ENCODE measurements around the gene ZSCAN5A. TPM values are rescaled to one million over a fixed set of nuclear protein-coding genes. Genes with fewer than 3 reads are reported as not detected.
A peak's percentile ranks its signal among the peaks of the same experiment; 100 is the strongest.
"Not testable (repeated sequence)": the region's sequence is repeated elsewhere in the genome, so short reads cannot be mapped to it uniquely, and the experiment has no call there.

Gene ZSCAN5A
- total RNA-seq, 1 donor from 2014 or later = 13.3 TPM

DNA sequence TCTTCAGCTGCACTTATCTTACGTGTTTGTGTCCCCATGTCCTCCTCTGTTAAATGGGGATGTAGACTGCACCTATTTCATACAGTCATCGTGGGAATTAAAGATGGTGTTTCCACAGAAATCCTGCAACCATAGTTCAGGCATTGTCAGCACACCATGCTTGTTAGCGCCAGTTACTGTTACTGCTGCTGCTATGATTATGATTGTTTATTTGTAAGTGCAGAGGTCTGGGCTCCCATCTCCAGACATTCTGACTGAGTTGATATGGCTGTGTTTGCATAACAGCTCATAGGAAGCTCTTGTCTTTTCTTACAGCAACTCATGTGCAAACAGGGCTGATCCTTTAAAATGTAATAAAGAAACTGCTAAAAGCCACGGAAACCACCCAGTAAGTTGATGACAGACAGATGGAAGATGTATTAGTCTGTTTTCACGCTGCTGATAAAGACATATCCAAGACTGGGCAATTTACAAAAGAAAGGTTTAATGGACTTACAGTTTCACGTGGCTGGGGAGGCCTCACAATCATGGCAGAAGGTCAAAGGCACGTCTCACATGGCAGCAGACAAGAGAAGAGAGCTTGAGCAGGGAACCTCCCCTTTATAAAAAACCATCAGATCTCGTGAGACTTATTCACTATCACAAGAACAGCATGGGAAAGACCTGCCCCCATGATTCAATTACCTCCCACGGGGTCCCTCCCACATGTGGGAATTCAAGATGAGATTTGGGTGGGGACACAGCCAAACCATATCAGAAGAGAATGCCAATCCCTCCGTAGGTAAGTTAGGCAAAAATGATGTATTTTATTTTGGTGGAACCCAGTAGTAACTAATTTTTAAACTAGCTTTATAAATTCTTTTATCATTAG is 1.6 kb downstream of the ZSCAN5A start:
- Histone ChIP-seq H3K27me3 (no peaks in the 10 kb centered on the region), H3K4me3 (no peak overlapping the region), H3K4me1 (peaks cover 0 to 6% of the 10 kb centered on the region in 2 donors), H3K36me3 (no peaks in the 10 kb centered on the region), H3K27ac (no peak overlapping the region), H3K9me3 (no peaks in the 10 kb centered on the region)
- intact Hi-C loops (cut with DNase I) = loop anchor here (10.0 kb wide), 5 partner anchors 522 to 1868 kb away; partner anchors contain the start of genes LENG8, UBE2S, ZIK1 and ZNF329
- TF ChIP-seq, protein P1, sequence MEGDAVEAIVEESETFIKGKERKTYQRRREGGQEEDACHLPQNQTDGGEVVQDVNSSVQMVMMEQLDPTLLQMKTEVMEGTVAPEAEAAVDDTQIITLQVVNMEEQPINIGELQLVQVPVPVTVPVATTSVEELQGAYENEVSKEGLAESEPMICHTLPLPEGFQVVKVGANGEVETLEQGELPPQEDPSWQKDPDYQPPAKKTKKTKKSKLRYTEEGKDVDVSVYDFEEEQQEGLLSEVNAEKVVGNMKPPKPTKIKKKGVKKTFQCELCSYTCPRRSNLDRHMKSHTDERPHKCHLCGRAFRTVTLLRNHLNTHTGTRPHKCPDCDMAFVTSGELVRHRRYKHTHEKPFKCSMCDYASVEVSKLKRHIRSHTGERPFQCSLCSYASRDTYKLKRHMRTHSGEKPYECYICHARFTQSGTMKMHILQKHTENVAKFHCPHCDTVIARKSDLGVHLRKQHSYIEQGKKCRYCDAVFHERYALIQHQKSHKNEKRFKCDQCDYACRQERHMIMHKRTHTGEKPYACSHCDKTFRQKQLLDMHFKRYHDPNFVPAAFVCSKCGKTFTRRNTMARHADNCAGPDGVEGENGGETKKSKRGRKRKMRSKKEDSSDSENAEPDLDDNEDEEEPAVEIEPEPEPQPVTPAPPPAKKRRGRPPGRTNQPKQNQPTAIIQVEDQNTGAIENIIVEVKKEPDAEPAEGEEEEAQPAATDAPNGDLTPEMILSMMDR (IDR thresholded peaks at IDR 0.05) = no peak
- DNase-seq (ENCODE audit: low spot score in 2 of 2) = no peak

- peaks cover 0 to 6% of the 10 kb centered on the region in 2 donors for H3K4me1 ChIP-seq
- intact Hi-C loops (cut with DNase I) = loop anchor here (10.0 kb wide), 5 partner anchors 522 to 1868 kb away; partner anchors contain the start of genes LENG8, UBE2S, ZIK1 and ZNF329
- no peak overlapping the region for H3K27ac ChIP-seq
- no peaks in the 10 kb centered on the region for H3K9me3 ChIP-seq
- no peak for DNase-seq (ENCODE audit: low spot score in 2 of 2)
- H3K36me3 ChIP-seq = no peaks in the 10 kb centered on the region
- TF ChIP-seq, protein P1 (IDR thresholded peaks at IDR 0.05) = no peak
- H3K27me3 ChIP-seq = no peaks in the 10 kb centered on the region
- H3K4me3 ChIP-seq = no peak overlapping the region
Measured at GRCh38 chr19:56312342-56312741, 2.3 kb downstream of the ZSCAN5A start.

- Histone ChIP-seq H3K4me1 (peaks cover 0 to 1% of the 10 kb centered on the region in 2 donors), H3K4me3 (no peak overlapping the region), H3K27me3 (no peaks in the 10 kb centered on the region), H3K36me3 (no peaks in the 10 kb centered on the region), H3K27ac (no peak overlapping the region), H3K9me3 (no peaks in the 10 kb centered on the region)
- TF ChIP-seq, protein P1 (IDR thresholded peaks at IDR 0.05) = no peak
- intact Hi-C loops (cut with DNase I) = loop anchor here (10.0 kb wide), 5 partner anchors 524 to 1866 kb away; partner anchors contain the start of genes LENG8, UBE2S, ZIK1 and ZNF329
- DNase-seq (ENCODE audit: low spot score in 2 of 2) = no peak
Measured at GRCh38 chr19:56310462-56310861, 4.2 kb downstream of the ZSCAN5A start.

DNA sequence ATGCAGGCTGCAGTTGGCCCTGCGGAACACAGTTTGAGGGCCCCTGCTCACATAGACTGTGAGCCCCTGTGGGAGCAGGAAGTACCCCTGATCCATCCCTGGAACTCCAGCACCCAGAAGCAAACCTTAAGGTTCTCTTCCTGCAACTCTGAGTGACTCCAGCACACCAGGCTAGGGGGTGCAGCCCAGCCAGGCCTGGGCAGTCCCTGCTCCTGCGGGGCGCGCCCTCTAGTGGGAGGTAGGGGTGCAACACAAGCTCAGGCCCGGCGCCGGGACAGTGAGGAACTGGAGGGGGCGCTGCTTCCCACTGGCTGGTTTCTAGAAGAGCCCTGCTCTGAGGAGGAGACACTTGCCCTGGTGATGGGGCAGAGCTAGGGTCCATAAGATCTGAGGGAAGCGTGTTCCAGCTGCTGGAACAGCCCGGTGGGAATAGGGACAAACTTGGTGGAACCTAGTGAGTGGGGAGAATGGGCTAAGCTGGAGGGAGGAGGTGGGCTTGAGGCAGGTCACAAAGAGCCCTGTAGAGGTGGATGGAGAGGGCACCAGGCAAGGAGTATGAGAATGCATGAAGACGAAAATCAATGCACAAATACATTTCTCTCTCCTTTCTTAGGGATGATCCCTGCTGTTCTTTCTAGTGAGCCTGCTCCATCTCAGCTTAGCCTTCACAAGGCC is 5.0 kb downstream of the ZSCAN5A start:
- Histone ChIP-seq H3K4me1 (no peaks in the 10 kb centered on the region), H3K27me3 (no peaks in the 10 kb centered on the region), H3K4me3 (no peak overlapping the region), H3K9me3 (no peaks in the 10 kb centered on the region), H3K27ac (no peak overlapping the region), H3K36me3 (peaks cover 0 to 3% of the 10 kb centered on the region in 2 donors)
- intact Hi-C loops (cut with DNase I) = loop anchor here (10.0 kb wide), 5 partner anchors 525 to 1865 kb away; partner anchors contain the start of genes LENG8, UBE2S, ZIK1 and ZNF329
- DNase-seq (ENCODE audit: low spot score in 2 of 2) = no peak
- TF ChIP-seq, protein P1 (IDR thresholded peaks at IDR 0.05) = peak in 2 of 3 experiments; percentile 41 to 45

- H3K27ac ChIP-seq = no peak overlapping the region
- DNase-seq (ENCODE audit: low spot score in 2 of 2) = no peak
- H3K27me3 ChIP-seq = no peaks in the 10 kb centered on the region
- no peaks in the 10 kb centered on the region for H3K4me1 ChIP-seq
- intact Hi-C loops (cut with DNase I) = no loop called here
- TF ChIP-seq, protein P1 (IDR thresholded peaks at IDR 0.05) = no peak
- H3K4me3 ChIP-seq = no peak overlapping the region
- H3K9me3 ChIP-seq = no peaks in the 10 kb centered on the region
- H3K36me3 ChIP-seq = peaks cover 1 to 3% of the 10 kb centered on the region in 2 donors
Measured at GRCh38 chr19:56308792-56309191, 5.8 kb downstream of the ZSCAN5A start.

- H3K36me3 ChIP-seq; H3K27me3 ChIP-seq; H3K9me3 ChIP-seq; DNase-seq (ENCODE audit: low spot score in 2 of 2); intact Hi-C loops (cut with DNase I); H3K4me1 ChIP-seq; H3K27ac ChIP-seq; H3K4me3 ChIP-seq: not testable (repeated sequence)
Measured at GRCh38 chr19:56307062-56307461, 7.6 kb downstream of the ZSCAN5A start.
